SU-DHL-6 (cell line): ENCODE data around the gene DKKL1.

Experiments
- H2AFZ ChIP-seq: fragments of 200-600 bp; sonication (generic); 2 replicates; pipeline ENCODE4 v1.6.1; 2014; ENCODE audit warnings: low read depth, mild to moderate bottlenecking, moderate library complexity, mixed read lengths, antibody characterized with exemption, low read length; ENCODE audit not compliant: severe bottlenecking
- H3F3A ChIP-seq: fragments of 200-600 bp; shearing (Covaris generic); 2 replicates; pipeline ENCODE4 v1.6.0; 2016; ENCODE audit warnings: antibody characterized with exemption, mild to moderate bottlenecking; ENCODE audit not compliant: insufficient read depth
- H3K27ac ChIP-seq: fragments of 200-600 bp; sonication (generic); 2 replicates; pipeline ENCODE4 v1.5.1; 2016; ENCODE audit warnings: low read depth, mild to moderate bottlenecking, low read length, moderate library complexity, mixed read lengths
- H3K27me3 ChIP-seq: fragments of 200-600 bp; sonication (generic), shearing (Covaris generic); 2 replicates; pipeline ENCODE4 v1.6.0; 2014; ENCODE audit warnings: mild to moderate bottlenecking, low read length
- H3K36me3 ChIP-seq: fragments of 200-600 bp; sonication (generic); 2 replicates; pipeline ENCODE4 v1.6.1; 2014; ENCODE audit warnings: mild to moderate bottlenecking, low read length, mixed read lengths
- H3K4me2 ChIP-seq: fragments of 300-600, 200-600 bp; shearing (Covaris generic), sonication (generic); 2 replicates; pipeline ENCODE4 v1.6.0; 2014; ENCODE audit warnings: low read length, low read depth, mild to moderate bottlenecking; ENCODE audit not compliant: poor library complexity, severe bottlenecking
- H3K4me3 ChIP-seq: fragments of 200-600 bp; sonication (generic); 2 replicates; pipeline ENCODE4 v1.5.1; 2014; ENCODE audit warnings: antibody characterized with exemption, low read length, mild to moderate bottlenecking, mixed read lengths; ENCODE audit not compliant: insufficient read depth, poor library complexity, severe bottlenecking
- H3K79me2 ChIP-seq: fragments of 200-600 bp; sonication (generic); 2 replicates; pipeline ENCODE4 v1.6.1; 2014; ENCODE audit warnings: mild to moderate bottlenecking, low read length, moderate library complexity; ENCODE audit not compliant: insufficient read depth
- H3K9ac ChIP-seq: fragments of 200-600 bp; sonication (generic); 2 replicates; pipeline ENCODE4 v1.7.0; 2014; ENCODE audit warnings: mild to moderate bottlenecking, low read length
- H3K9me2 ChIP-seq: fragments of 200-600 bp; sonication (generic); replicated peaks from 2 replicates; pipeline ENCODE4 v1.6.1; 2014; ENCODE audit warnings: low read length; ENCODE audit not compliant: insufficient read depth
- H3K9me3 ChIP-seq: fragments of 200-600 bp; sonication (generic); 2 replicates; pipeline ENCODE4 v1.6.1; 2014; ENCODE audit warnings: low read length, mixed read lengths; ENCODE audit not compliant: insufficient read depth
- H4K20me1 ChIP-seq: fragments of 200-600 bp; sonication (generic); 2 replicates; pipeline ENCODE4 v1.6.1; 2014; ENCODE audit warnings: low read depth, mild to moderate bottlenecking, antibody characterized with exemption, low read length, moderate library complexity, mixed read lengths
- EZH2phosphoT487 ChIP-seq: fragments of 200-600 bp; sonication (generic), shearing (Covaris generic); conservative IDR thresholded peaks from 2 replicates; pipeline ENCODE4 v1.6.1; 2018; ENCODE audit warnings: mild to moderate bottlenecking, antibody characterized with exemption, low read length, moderate library complexity, mixed read lengths
- TF ChIP-seq, protein P1 (sequence below): fragments of 200-600 bp; sonication (generic); IDR thresholded peaks from one replicate; pipeline ENCODE4 v1.5.1; 2017; ENCODE audit warnings: antibody characterized with exemption, mild to moderate bottlenecking, low read length, moderate library complexity; ENCODE audit not compliant: insufficient read depth, poor library complexity, severe bottlenecking

Gene DKKL1

DNA sequence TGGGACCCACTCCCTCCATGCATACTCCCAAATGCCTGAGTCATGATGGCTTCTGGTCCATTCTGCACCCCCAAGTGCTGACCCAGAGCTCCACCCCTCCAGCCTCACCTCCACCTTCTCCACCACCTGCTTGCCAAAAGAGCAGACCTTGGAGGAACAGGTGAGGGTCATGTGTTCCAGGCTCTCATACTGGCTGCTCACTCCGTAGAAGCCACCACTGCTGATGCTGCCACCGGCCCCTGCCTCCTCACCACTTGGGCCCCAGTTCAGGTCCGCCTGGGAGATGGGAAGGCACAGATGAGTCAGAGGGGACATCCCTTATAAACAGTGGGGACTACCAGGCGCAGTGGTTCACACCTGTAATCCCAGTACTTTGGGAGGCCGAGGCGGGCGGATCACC lies 20.6 kb upstream of the DKKL1 start:
- TF ChIP-seq, protein P1, sequence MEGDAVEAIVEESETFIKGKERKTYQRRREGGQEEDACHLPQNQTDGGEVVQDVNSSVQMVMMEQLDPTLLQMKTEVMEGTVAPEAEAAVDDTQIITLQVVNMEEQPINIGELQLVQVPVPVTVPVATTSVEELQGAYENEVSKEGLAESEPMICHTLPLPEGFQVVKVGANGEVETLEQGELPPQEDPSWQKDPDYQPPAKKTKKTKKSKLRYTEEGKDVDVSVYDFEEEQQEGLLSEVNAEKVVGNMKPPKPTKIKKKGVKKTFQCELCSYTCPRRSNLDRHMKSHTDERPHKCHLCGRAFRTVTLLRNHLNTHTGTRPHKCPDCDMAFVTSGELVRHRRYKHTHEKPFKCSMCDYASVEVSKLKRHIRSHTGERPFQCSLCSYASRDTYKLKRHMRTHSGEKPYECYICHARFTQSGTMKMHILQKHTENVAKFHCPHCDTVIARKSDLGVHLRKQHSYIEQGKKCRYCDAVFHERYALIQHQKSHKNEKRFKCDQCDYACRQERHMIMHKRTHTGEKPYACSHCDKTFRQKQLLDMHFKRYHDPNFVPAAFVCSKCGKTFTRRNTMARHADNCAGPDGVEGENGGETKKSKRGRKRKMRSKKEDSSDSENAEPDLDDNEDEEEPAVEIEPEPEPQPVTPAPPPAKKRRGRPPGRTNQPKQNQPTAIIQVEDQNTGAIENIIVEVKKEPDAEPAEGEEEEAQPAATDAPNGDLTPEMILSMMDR = no peak
- TF ChIP-seq EZH2phosphoT487 = no peak
- Histone ChIP-seq H3K9me2 (no peaks in the 10 kb centered on the region), H3F3A (peaks cover 27% of the 10 kb centered on the region)

DNA sequence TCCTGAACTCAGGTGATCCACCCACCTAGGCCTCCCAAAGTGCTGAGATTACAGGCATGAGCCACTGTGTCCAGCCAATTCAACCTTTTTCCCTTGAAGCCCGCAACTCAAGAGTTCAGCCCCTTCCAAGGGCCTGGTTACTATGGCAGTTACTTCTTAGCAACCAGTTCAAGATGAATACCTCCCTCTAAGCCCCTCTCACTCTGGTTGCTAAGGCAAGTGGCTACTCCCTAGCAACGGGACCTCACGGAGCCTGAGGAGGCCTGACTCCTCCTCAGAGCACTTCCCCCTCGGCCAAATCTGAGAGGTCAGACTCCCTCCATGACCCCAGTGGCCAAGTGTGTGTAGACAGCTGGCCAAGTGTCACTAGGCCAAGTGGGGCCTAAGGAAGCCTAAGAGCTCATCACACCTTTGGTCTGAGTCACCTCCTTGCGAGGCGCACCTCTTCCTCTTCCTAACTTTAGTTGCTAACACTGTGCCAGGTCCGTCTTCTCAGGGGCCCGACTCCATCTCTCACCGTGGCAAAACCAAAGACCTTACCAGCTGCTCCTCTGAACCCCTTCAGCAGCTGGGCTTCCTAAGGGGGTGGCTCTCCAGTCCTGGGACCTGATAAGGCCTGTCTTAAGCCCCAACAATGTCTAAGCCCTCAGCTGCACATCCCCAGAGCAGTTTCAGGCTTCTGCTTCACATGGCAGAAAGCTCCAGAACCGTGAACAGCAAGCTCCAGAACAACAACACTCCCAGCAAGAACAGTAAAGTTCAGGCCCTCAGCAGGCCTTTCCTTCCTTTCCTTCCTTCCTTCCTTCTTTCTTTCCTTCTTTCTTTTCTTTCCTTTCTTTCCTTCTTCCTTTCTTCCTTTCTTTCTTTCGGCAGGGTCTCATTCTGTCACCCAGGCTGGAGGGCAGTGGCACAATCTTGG lies 18.9 kb upstream of the DKKL1 start:
- Histone ChIP-seq H2AFZ (no peak overlapping the region), H3K36me3 (no peaks in the 10 kb centered on the region), H3K9me3 (no peaks in the 10 kb centered on the region), H3K4me2 (no peak overlapping the region), H3K9ac (no peak overlapping the region), H4K20me1 (no peaks in the 10 kb centered on the region), H3K27ac (no peak overlapping the region), H3K4me3 (no peak overlapping the region), H3K9me2 (no peaks in the 10 kb centered on the region), H3K79me2 (no peaks in the 10 kb centered on the region), H3K27me3 (no peaks in the 10 kb centered on the region), H3F3A (peaks cover 20% of the 10 kb centered on the region)
- TF ChIP-seq, protein P1 = no peak
- TF ChIP-seq EZH2phosphoT487 = no peak

More for the DNA sequence above, 20.6 kb upstream of the DKKL1 start:
- peaks cover 7% of the 10 kb centered on the region for H3K36me3 ChIP-seq
- H3K27ac ChIP-seq = no peak overlapping the region
- H3K9me3 ChIP-seq = no peaks in the 10 kb centered on the region
- no peaks in the 10 kb centered on the region for H3K27me3 ChIP-seq
- no peak overlapping the region for H2AFZ ChIP-seq
- H4K20me1 ChIP-seq = no peaks in the 10 kb centered on the region
- H3K79me2 ChIP-seq = no peaks in the 10 kb centered on the region
- H3K4me2 ChIP-seq = no peak overlapping the region
- H3K4me3 ChIP-seq = no peak overlapping the region
- no peak overlapping the region for H3K9ac ChIP-seq

DNA sequence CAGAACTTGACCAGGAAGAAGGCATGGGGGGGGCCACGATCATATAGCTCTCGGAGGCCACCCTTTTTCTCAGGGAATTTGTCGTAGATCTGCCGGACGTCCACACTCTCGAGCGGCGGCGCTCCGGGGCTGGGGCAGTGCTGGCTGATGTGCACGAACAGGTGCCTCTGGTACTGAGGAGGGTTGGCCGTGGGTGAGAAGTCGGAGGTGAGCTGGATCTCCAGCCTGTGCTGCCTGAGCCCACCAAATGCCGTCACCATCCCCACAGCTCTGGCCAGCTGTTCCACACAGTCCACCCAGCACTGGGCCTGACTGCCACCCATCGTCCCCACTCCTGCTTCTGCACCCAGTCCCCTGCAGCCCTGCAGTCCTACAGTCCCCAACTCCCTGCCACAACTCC lies 16.5 kb upstream of the DKKL1 start:
- Histone ChIP-seq H3K36me3 (no peaks in the 10 kb centered on the region), H2AFZ (no peak overlapping the region), H3K27ac (no peak overlapping the region), H4K20me1 (no peaks in the 10 kb centered on the region), H3K9ac (no peak overlapping the region), H3F3A (no peaks in the 10 kb centered on the region; the same call in 1 of the 2 replicates), H3K4me3 (no peak overlapping the region), H3K79me2 (no peaks in the 10 kb centered on the region), H3K27me3 (no peaks in the 10 kb centered on the region), H3K9me3 (no peaks in the 10 kb centered on the region), H3K9me2 (no peaks in the 10 kb centered on the region), H3K4me2 (no peak overlapping the region)
- no peak for TF ChIP-seq EZH2phosphoT487
- TF ChIP-seq, protein P1 = no peak
